GM10266 (cell line): ENCODE results near the gene CCDC141.
"Not testable (repeated sequence)": the region's sequence is repeated elsewhere in the genome, so short reads cannot be mapped to it uniquely, and the experiment has no call there.

Experiments
- DNase-seq: peaks from one replicate; pipeline ENCODE4 v3.0.0; 2012; ENCODE audit errors: extremely low spot score
- TF ChIP-seq, protein P1 (sequence below): IDR thresholded peaks from 2 replicates; pipeline ENCODE4 v1.5.1; 2012; ENCODE audit warnings: mild to moderate bottlenecking, low read depth; ENCODE audit not compliant: control insufficient read depth, insufficient read depth; ENCODE audit errors: missing control alignments

The CCDC141 gene

DNA sequence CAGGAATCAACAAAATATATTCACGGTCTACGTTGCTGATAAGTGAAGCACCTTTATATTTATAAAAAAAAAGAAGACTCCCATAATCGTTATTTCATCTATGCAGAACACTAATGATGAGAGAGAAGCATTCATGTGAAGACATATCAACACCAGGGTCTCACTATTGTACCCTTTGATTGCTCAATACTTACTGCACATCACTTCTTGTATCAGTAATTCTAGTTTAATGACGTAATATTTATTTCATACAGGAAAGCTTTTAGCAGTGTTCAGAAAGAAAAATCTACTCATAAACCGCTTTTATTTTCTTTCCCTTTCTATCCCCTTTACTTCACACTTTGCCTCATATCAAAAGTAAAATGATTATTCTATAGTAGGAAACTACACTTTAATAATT lies 30.7 kb downstream of the CCDC141 start:
- TF ChIP-seq, protein P1, sequence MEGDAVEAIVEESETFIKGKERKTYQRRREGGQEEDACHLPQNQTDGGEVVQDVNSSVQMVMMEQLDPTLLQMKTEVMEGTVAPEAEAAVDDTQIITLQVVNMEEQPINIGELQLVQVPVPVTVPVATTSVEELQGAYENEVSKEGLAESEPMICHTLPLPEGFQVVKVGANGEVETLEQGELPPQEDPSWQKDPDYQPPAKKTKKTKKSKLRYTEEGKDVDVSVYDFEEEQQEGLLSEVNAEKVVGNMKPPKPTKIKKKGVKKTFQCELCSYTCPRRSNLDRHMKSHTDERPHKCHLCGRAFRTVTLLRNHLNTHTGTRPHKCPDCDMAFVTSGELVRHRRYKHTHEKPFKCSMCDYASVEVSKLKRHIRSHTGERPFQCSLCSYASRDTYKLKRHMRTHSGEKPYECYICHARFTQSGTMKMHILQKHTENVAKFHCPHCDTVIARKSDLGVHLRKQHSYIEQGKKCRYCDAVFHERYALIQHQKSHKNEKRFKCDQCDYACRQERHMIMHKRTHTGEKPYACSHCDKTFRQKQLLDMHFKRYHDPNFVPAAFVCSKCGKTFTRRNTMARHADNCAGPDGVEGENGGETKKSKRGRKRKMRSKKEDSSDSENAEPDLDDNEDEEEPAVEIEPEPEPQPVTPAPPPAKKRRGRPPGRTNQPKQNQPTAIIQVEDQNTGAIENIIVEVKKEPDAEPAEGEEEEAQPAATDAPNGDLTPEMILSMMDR: no peak
- no peak for DNase-seq

DNA sequence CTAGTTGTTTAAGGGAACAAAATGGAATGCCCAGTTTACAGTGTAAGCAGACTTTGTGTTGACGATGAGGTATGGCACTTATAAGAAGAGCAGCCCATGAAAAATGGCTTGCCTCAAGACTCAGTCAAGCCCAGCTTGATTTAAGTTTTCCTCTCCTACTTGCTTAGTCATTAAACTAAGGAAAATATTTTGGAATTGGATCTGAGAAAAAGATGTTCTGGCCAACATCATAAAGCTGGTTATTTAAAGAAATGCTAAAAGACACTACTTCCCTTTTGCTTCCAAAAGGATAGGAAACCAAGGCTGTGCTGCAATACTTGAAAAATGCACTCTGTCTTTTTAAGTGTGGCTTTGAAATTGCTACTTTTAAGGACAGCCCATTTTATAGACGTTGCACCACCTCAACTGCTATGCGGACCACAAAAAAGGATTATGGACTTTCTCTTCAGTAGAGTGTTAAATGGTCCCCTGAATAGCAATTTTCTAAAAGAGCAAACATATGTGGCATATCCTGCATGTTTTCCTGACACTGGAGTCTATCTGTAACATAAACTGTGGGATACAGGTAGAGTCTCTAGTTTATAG lies 32.1 kb downstream of the CCDC141 start:
- TF ChIP-seq, protein P1: no peak
- no peak for DNase-seq

DNA sequence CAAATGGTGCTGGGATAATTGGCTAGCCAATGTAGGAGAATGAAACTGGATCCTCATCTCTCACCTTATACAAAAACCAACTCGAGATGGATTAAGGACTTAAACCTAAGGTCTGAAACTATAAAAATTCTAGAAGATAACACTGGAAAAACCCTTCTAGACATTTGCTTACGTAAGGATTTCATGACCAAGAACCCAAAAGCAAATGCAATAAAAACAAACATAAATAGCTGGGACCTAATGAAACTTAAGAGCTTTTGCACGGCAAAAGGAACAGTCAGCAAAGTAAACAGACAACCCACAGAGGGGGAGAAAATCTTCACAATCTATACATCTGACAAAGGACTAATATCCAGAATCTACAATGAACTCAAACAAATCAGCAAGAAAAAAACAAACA lies 35.7 kb downstream of the CCDC141 start:
- not testable (repeated sequence) for DNase-seq

DNA sequence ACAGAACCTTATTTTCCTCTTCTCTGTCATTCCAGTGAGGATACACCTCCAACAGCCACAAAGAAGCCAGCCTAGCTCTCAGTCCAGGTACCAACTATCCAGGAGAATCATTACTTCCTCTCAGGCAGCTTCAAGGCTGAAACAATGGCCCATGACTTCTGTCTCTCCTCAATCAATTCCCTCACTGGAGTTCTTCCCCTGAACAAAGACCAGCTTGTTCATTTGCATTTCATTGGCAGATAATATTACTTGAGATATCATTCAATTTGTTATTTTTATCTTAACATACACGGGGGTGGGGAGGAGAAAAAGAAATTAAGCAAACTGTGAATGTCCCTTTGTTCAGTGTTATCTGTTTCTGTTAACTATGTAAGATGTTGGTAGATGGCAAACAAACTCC lies 44.0 kb downstream of the CCDC141 start:
- no peak for DNase-seq

DNA sequence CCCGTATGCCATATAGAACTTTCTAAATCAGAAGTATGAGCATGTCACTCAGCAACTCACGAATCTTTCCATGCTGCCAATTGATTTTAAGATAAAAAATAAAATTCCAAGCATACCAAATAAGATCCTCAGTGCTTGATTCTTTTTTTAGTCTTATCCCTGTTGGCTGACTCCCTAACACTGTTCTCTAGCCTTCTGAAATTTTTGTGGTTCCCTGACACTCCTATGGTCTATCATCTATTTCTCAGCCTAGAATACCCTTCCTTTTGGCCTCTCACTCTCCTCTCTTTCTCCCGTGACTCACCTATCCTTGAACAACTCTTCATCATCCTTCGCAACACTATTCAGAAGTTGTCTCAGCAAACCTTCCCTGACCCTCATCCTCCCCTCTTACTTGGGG lies 50.5 kb downstream of the CCDC141 start:
- TF ChIP-seq, protein P1: no peak
- no peak for DNase-seq

More for the DNA sequence above, 44.0 kb downstream of the CCDC141 start:
- TF ChIP-seq, protein P1: no peak

DNA sequence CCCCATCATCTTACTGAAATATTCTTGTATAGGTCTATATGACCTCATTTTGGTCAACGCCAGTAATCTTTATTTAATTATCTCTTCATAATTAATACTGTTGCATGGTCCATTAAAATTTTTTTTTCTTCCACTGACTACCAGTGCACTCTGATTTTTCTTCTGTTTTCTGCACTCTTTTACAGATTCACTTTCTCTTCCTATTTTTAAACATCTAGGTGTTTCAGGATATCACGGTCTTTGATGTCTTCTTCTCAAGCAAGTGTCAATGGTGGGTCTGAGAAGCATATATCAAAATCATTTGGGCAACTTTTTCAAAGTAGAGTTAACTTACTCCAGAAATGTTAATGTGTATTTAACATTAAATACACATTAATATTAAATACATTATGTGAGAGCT lies 51.4 kb downstream of the CCDC141 start:
- no peak for DNase-seq
- TF ChIP-seq, protein P1: no peak

DNA sequence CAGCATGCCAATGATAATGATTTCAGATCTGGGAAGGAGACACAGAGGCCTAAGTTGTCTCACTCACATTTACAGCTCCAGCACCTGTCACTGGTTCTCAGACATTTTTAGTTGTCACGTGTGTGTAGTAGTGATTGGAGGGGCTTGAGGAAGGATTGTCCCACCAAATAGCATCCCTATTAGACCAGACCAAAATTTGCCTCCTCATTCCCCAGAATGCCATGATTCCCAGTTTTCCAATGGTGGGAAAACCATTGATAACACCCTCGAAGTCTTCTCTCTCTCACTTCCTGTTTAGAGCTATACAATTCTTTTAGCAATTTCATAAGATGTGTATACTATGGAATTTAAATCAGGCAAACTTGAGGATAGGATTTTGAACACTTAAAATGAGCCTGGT lies 52.5 kb downstream of the CCDC141 start:
- TF ChIP-seq, protein P1: no peak
- no peak for DNase-seq

DNA sequence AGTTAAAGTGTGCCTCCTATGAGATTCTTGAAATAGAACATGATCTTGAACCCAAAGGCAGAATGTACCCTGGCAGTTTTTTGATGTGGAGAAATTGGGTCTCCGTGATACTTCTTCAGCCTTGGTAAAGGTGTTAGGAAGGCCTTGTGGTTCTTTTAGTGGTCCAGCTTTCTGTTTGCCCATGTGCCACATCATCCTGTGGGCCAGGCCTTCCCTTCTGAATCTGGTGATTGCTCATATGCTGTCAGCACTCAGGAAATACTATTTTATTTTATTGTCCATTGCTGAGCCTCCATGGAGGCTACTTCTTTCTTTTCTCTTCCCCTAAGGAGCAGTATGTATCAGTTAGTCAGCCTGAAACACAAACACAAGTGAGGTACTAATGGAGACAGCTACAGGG lies 52.9 kb downstream of the CCDC141 start:
- DNase-seq: no peak
- TF ChIP-seq, protein P1: no peak
